ENCODE data around the gene FBXW2. TPM values are rescaled to one million over a fixed set of nuclear protein-coding genes. Genes with fewer than 3 reads are reported as not detected.

The FBXW2 gene
- total and polyA plus RNA-seq, 2 donors (not counting 1 experiment from before 2014, with no cell fraction given): 14.9 to 70.6 TPM

DNA sequence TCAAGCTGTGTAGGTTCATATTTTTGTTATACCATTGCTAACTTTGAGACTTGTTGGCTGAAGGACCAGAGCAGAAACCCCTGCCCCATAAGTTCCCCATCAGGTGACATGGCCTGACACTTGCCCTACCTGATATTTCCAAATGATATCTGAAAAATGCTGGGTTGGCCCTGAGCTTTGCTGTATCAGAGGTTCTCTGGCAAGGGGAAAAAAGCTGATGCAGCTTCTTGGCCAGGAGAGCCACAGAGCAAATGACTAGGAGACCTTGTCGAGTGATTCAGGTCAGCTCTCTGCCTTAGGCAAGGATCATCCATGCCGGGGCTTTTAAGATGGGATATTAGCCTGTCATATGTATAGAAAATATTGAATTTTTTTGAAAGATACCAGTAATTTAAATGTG is 76.0 kb downstream of the FBXW2 start:
- no peak overlapping the region for H3K9ac ChIP-seq (ENCODE audit: low read length)
- no peaks in the 10 kb centered on the region for H3K36me3 ChIP-seq (replicated peaks in 1 of 2; ENCODE audit: control extremely low read depth in 1 of 2, control insufficient read depth in 1 of 2, extremely low read depth in 1 of 2, insufficient read depth in 2 of 2, low read length in 1 of 2)
- 100% methylated on average over 1 of the region's 2 CpGs for WGBS (ENCODE audit: insufficient coverage)
- no peak for ATAC-seq (ENCODE audit: low read depth)
- Mint-ChIP-seq H3K27me3 (no peaks in the 10 kb centered on the region), H3K27ac (no peak overlapping the region), H3K4me1 (peaks cover 15% of the 10 kb centered on the region), H3K9me3 (ENCODE audit: insufficient read depth) (no peaks in the 10 kb centered on the region), H3K4me3 (no peak overlapping the region)
- no peak for TF ChIP-seq EZH2 (IDR thresholded peaks at IDR 0.05; ENCODE audit: borderline replicate concordance, insufficient read depth, low read depth, low read length, poor library complexity, severe bottlenecking)
- TF ChIP-seq, protein P1, sequence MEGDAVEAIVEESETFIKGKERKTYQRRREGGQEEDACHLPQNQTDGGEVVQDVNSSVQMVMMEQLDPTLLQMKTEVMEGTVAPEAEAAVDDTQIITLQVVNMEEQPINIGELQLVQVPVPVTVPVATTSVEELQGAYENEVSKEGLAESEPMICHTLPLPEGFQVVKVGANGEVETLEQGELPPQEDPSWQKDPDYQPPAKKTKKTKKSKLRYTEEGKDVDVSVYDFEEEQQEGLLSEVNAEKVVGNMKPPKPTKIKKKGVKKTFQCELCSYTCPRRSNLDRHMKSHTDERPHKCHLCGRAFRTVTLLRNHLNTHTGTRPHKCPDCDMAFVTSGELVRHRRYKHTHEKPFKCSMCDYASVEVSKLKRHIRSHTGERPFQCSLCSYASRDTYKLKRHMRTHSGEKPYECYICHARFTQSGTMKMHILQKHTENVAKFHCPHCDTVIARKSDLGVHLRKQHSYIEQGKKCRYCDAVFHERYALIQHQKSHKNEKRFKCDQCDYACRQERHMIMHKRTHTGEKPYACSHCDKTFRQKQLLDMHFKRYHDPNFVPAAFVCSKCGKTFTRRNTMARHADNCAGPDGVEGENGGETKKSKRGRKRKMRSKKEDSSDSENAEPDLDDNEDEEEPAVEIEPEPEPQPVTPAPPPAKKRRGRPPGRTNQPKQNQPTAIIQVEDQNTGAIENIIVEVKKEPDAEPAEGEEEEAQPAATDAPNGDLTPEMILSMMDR (IDR thresholded peaks at IDR 0.05): no peak
- POLR2A ChIA-PET: no interaction called here
- no peaks in the 10 kb centered on the region for H3K9me3 ChIP-seq (ENCODE audit: control extremely low read depth in 1 of 3, control insufficient read depth in 2 of 3, insufficient read depth in 1 of 3, low read length in 2 of 3)
- peaks cover 13% of the 10 kb centered on the region for H3K79me2 ChIP-seq (ENCODE audit: control insufficient read depth, insufficient read depth, low read length)
- no peak overlapping the region for H3K4me2 ChIP-seq (replicated peaks; ENCODE audit: low read depth, low read length, poor library complexity, severe bottlenecking)
- no peak overlapping the region for H2AFZ ChIP-seq (ENCODE audit: insufficient read depth, low read depth, low read length, poor library complexity, severe bottlenecking)
- intact Hi-C loops (cut with micrococcal nuclease): no loop called here
- CTCF ChIA-PET: interaction anchor here (1.1 to 1.2 kb wide), 2 partner anchors 10 to 97 kb away, joined by 3 read pairs; no protein-coding TSS in a partner anchor
- no peak overlapping the region for H3K27ac ChIP-seq (ENCODE audit: low read length in 2 of 2)
- no peak for DNase-seq
- H3K4me3 ChIP-seq (ENCODE audit: control extremely low read depth in 1 of 5, extremely low read depth in 1 of 5, insufficient read depth in 1 of 5, low read depth in 2 of 5, low read length in 4 of 5): no peak overlapping the region
- peaks cover 17 to 20% of the 10 kb centered on the region in 2 donors for H3K4me1 ChIP-seq (ENCODE audit: control insufficient read depth in 2 of 2, insufficient read depth in 2 of 2, low read length in 2 of 2)
- H4K20me1 ChIP-seq (ENCODE audit: control insufficient read depth, insufficient read depth, low read length, poor library complexity, severe bottlenecking): no peaks in the 10 kb centered on the region
- no peaks in the 10 kb centered on the region for H3K27me3 ChIP-seq (replicated peaks in 1 of 4; ENCODE audit: control extremely low read depth in 1 of 4, control insufficient read depth in 3 of 4, insufficient read depth in 4 of 4, low read length in 3 of 4)

DNA sequence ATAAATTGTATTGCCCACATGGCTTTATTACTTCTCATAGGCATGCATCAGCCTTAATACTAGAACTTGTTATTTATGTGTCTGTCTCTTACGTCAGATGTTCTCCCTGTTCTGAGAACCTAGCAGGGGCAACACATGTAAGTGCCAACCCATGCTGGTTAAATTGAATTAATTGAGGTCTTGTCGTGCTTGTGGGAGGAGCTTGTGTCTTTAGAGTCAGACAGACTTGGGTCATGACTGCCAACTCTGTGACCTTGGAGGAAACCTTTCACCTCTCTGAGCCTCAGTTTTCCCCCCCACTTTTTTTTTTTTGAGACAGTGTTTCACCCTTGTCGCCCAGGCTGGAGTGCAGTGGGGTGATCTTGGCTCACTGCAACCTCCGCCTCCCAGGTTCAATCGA is 76.7 kb downstream of the FBXW2 start:
- H3K9me3 Mint-ChIP-seq (ENCODE audit: insufficient read depth): no peaks in the 10 kb centered on the region
- H3K4me3 ChIP-seq (ENCODE audit: control extremely low read depth in 1 of 5, extremely low read depth in 1 of 5, insufficient read depth in 1 of 5, low read depth in 2 of 5, low read length in 4 of 5): no peak overlapping the region
- peaks cover 22% of the 10 kb centered on the region for H3K4me1 Mint-ChIP-seq
- CTCF ChIA-PET: interaction anchor here (0.7 to 1.2 kb wide), 3 partner anchors 9 to 221 kb away, joined by 3 to 5 read pairs (median 4); no protein-coding TSS in a partner anchor
- no peaks in the 10 kb centered on the region for H4K20me1 ChIP-seq (ENCODE audit: control insufficient read depth, insufficient read depth, low read length, poor library complexity, severe bottlenecking)
- TF ChIP-seq, protein P1 (IDR thresholded peaks at IDR 0.05): no peak
- no peak for TF ChIP-seq EZH2 (IDR thresholded peaks at IDR 0.05; ENCODE audit: borderline replicate concordance, insufficient read depth, low read depth, low read length, poor library complexity, severe bottlenecking)
- no peak overlapping the region for H3K9ac ChIP-seq (ENCODE audit: low read length)
- H3K27ac ChIP-seq (ENCODE audit: low read length in 2 of 2): no peak overlapping the region
- H3K27me3 Mint-ChIP-seq: no peaks in the 10 kb centered on the region
- no peaks in the 10 kb centered on the region for H3K27me3 ChIP-seq (replicated peaks in 1 of 4; ENCODE audit: control extremely low read depth in 1 of 4, control insufficient read depth in 3 of 4, insufficient read depth in 4 of 4, low read length in 3 of 4)
- no peak overlapping the region for H3K27ac Mint-ChIP-seq
- peaks cover 17% of the 10 kb centered on the region for H3K79me2 ChIP-seq (ENCODE audit: control insufficient read depth, insufficient read depth, low read length)
- 100% methylated on average over 3 of the region's 5 CpGs for WGBS (ENCODE audit: insufficient coverage)
- DNase-seq (no peak), ATAC-seq (ENCODE audit: low read depth) (no peak)
- H3K36me3 ChIP-seq (replicated peaks in 1 of 2; ENCODE audit: control extremely low read depth in 1 of 2, control insufficient read depth in 1 of 2, extremely low read depth in 1 of 2, insufficient read depth in 2 of 2, low read length in 1 of 2): no peaks in the 10 kb centered on the region
- intact Hi-C loops (cut with micrococcal nuclease): no loop called here
- POLR2A ChIA-PET: no interaction called here
- H3K9me3 ChIP-seq (ENCODE audit: control extremely low read depth in 1 of 3, control insufficient read depth in 2 of 3, insufficient read depth in 1 of 3, low read length in 2 of 3): no peaks in the 10 kb centered on the region
- H2AFZ ChIP-seq (ENCODE audit: insufficient read depth, low read depth, low read length, poor library complexity, severe bottlenecking): no peak overlapping the region
- H3K4me1 ChIP-seq (ENCODE audit: control insufficient read depth in 2 of 2, insufficient read depth in 2 of 2, low read length in 2 of 2): peaks cover 24 to 26% of the 10 kb centered on the region in 2 donors
- H3K4me3 Mint-ChIP-seq: peak overlapping the region; percentile 7
- H3K4me2 ChIP-seq (replicated peaks; ENCODE audit: low read depth, low read length, poor library complexity, severe bottlenecking): no peak overlapping the region
